Keratinocyte (primary cell): ENCODE measurements around the gene PIGU. TPM values are rescaled to one million over a fixed set of nuclear protein-coding genes. Genes with fewer than 3 reads are reported as not detected.

Source experiments
- DNase-seq: peaks from one replicate; pipeline ENCODE4 v3.0.0-alpha.2; 2011; ENCODE audit warnings: low read depth, missing footprints, low spot score
- FAIRE-seq: peaks from 2 replicates; lab custom pipeline; 2011; peaks lifted over from hg19 to GRCh38; lab: Jason Lieb, UNC
- H2AFZ ChIP-seq: 2 replicates; pipeline ENCODE4 v1.6.0; 2012; ENCODE audit warnings: low read length, control low read depth, inconsistent platforms; ENCODE audit not compliant: control insufficient read depth
- H3K27ac ChIP-seq: 2 replicates; pipeline ENCODE4 v1.5.1; 2011; ENCODE audit warnings: low read length; ENCODE audit not compliant: control insufficient read depth, insufficient read depth
- H3K27me3 ChIP-seq: 3 replicates; pipeline ENCODE4 v1.6.0; 2011; ENCODE audit warnings: low read length; ENCODE audit not compliant: control insufficient read depth, insufficient read depth; ENCODE audit errors: extremely low read depth
- H3K36me3 ChIP-seq, 2 experiments: 2 replicates in 1 of 2; 3 replicates in 1 of 2; pipeline ENCODE4 v1.5.1; 2011; ENCODE audit warnings: low read length in 2 of 2, mild to moderate bottlenecking in 1 of 2; ENCODE audit not compliant: control insufficient read depth in 2 of 2, insufficient read depth in 2 of 2; ENCODE audit errors: extremely low read depth in 1 of 2
- H3K4me1 ChIP-seq: 3 replicates; pipeline ENCODE4 v1.5.1; 2011; ENCODE audit warnings: low read length; ENCODE audit not compliant: control insufficient read depth, insufficient read depth; ENCODE audit errors: extremely low read depth
- H3K4me2 ChIP-seq: 3 replicates; pipeline ENCODE4 v1.6.0; 2011; ENCODE audit warnings: low read depth, low read length; ENCODE audit not compliant: control insufficient read depth, insufficient read depth; ENCODE audit errors: extremely low read depth
- H3K4me3 ChIP-seq, 3 experiments: fragments of 200-600 bp in 1 of 3; sonication (generic) in 1 of 3; 2 replicates in 2 of 3; 3 replicates in 1 of 3; pipeline ENCODE4 v1.5.1; 2011 to 2016; ENCODE audit warnings: low read length in 3 of 3, mild to moderate bottlenecking in 3 of 3, control low read depth in 2 of 3, inconsistent platforms in 1 of 3, low read depth in 1 of 3, mixed read lengths in 1 of 3, mixed run types in 1 of 3, moderate library complexity in 1 of 3; ENCODE audit not compliant: control insufficient read depth in 2 of 3, insufficient read depth in 2 of 3; ENCODE audit errors: extremely low read depth in 1 of 3
- H3K79me2 ChIP-seq: 2 replicates; pipeline ENCODE4 v1.6.0; 2012; ENCODE audit warnings: low read length; ENCODE audit not compliant: control insufficient read depth, insufficient read depth
- H3K9ac ChIP-seq: 3 replicates; pipeline ENCODE4 v1.6.0; 2011; ENCODE audit warnings: low read length; ENCODE audit not compliant: control insufficient read depth, insufficient read depth; ENCODE audit errors: extremely low read depth
- H3K9me1 ChIP-seq: 3 replicates; pipeline ENCODE4 v1.6.0; 2011; ENCODE audit warnings: low read length; ENCODE audit not compliant: control insufficient read depth, insufficient read depth; ENCODE audit errors: extremely low read depth
- H3K9me3 ChIP-seq: 2 replicates; pipeline ENCODE4 v1.5.1; 2012; ENCODE audit warnings: low read depth, low read length; ENCODE audit not compliant: control insufficient read depth
- H4K20me1 ChIP-seq: 3 replicates; pipeline ENCODE4 v1.6.0; 2011; ENCODE audit warnings: low read length; ENCODE audit not compliant: control insufficient read depth, insufficient read depth; ENCODE audit errors: extremely low read depth
- EZH2 ChIP-seq: IDR thresholded peaks from one replicate; pipeline ENCODE4 v1.6.1; 2012; ENCODE audit warnings: inconsistent platforms, mild to moderate bottlenecking, low read length, moderate library complexity
- dilution Hi-C: fragments of 300-500 bp; cut with MboI; formaldehyde crosslinking; loops from one replicate; pipeline ENCODE4 v1.7.0; 2020; ENCODE audit warnings: low sequenced_read_pairs; ENCODE audit not compliant: extremely low pct_ligation_motif_present
- polyA plus RNA-seq, 5 experiments: library from polyadenylated mRNA; depleted of rRNA in 3 of 5; stranded (reverse) in 3 of 5; stranded (forward) in 1 of 5; unstranded in 1 of 5; fragments of >200 nt; gene quantifications; 1 replicate in 1 of 5; 2 replicates in 3 of 5; 3 replicates in 1 of 5; pipeline versions ENCODE4 v1.2.1 to v1.2.3, GENCODE V29; 2011 to 2012; ENCODE audit warnings: missing spikeins in 2 of 5, low read depth in 1 of 5, low replicate concordance in 1 of 5
- TF ChIP-seq, protein P1 (sequence below), 3 experiments: IDR thresholded peaks in 1 of 3; conservative IDR thresholded peaks in 1 of 3; optimal IDR thresholded peaks in 1 of 3; 2 replicates in 2 of 3; 3 replicates in 1 of 3; pipeline versions ENCODE3 to v1.5.1; 2011; ENCODE audit warnings: low read length in 3 of 3, mild to moderate bottlenecking in 3 of 3, moderate library complexity in 2 of 3, control low read depth in 1 of 3, inconsistent platforms in 1 of 3; ENCODE audit not compliant: insufficient read depth in 2 of 3; ENCODE audit errors: extremely low read depth in 1 of 3

The PIGU gene
- polyA plus RNA-seq, 1 donor (not counting 4 experiments of a cell fraction or from before 2014, with no cell fraction given) = 48.0 TPM

DNA sequence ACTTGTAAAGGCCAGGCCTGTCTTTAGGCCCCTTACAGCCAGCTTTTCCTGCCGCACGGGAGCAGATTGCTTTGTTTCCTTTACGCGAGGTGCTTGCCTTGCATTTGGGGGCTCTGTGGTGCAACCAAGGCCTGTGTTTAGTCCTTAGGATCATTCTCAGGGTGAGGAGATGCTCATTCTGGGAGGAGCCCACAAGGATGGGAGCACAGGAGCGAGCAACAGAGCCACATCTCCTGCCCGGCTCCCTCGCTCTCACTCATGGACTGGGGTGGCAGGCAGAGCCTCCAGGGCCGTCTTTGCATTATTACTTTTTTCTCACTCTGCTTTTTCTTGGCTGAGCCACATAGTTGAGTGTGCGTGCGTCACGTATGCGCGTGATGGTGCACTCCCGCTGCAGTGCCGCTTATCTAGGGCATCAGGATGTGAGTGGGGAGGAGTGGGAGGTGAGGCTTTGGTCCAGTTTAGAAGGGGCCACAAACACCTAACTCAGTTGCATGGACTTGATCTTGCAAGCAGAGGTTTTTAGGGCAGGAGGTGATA, 141.5 kb downstream of the PIGU start:
- Histone ChIP-seq H3K36me3 (peaks cover 55 to 70% of the 10 kb centered on the region in 2 experiments), H3K9me3 (no peaks in the 10 kb centered on the region), H3K4me3 (no peak overlapping the region), H3K27me3 (no peaks in the 10 kb centered on the region), H4K20me1 (peaks cover 19% of the 10 kb centered on the region), H3K9me1 (peaks cover 3% of the 10 kb centered on the region), H3K9ac (no peak overlapping the region), H2AFZ (no peak overlapping the region), H3K27ac (no peak overlapping the region), H3K79me2 (peaks cover 11% of the 10 kb centered on the region), H3K4me2 (no peak overlapping the region), H3K4me1 (no peaks in the 10 kb centered on the region)
- no peak for TF ChIP-seq EZH2
- TF ChIP-seq, protein P1, sequence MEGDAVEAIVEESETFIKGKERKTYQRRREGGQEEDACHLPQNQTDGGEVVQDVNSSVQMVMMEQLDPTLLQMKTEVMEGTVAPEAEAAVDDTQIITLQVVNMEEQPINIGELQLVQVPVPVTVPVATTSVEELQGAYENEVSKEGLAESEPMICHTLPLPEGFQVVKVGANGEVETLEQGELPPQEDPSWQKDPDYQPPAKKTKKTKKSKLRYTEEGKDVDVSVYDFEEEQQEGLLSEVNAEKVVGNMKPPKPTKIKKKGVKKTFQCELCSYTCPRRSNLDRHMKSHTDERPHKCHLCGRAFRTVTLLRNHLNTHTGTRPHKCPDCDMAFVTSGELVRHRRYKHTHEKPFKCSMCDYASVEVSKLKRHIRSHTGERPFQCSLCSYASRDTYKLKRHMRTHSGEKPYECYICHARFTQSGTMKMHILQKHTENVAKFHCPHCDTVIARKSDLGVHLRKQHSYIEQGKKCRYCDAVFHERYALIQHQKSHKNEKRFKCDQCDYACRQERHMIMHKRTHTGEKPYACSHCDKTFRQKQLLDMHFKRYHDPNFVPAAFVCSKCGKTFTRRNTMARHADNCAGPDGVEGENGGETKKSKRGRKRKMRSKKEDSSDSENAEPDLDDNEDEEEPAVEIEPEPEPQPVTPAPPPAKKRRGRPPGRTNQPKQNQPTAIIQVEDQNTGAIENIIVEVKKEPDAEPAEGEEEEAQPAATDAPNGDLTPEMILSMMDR (optimal IDR thresholded peaks at IDR 0.05 in 1 of 3, IDR thresholded peaks at IDR 0.05 in 1 of 3, conservative IDR thresholded peaks at IDR 0.05 in 1 of 3; ENCODE audit: extremely low read depth in 1 of 3, insufficient read depth in 2 of 3, low read length in 3 of 3) = no peak
- dilution Hi-C loops = no loop called here
- FAIRE-seq (no peak), DNase-seq (no peak)

DNA sequence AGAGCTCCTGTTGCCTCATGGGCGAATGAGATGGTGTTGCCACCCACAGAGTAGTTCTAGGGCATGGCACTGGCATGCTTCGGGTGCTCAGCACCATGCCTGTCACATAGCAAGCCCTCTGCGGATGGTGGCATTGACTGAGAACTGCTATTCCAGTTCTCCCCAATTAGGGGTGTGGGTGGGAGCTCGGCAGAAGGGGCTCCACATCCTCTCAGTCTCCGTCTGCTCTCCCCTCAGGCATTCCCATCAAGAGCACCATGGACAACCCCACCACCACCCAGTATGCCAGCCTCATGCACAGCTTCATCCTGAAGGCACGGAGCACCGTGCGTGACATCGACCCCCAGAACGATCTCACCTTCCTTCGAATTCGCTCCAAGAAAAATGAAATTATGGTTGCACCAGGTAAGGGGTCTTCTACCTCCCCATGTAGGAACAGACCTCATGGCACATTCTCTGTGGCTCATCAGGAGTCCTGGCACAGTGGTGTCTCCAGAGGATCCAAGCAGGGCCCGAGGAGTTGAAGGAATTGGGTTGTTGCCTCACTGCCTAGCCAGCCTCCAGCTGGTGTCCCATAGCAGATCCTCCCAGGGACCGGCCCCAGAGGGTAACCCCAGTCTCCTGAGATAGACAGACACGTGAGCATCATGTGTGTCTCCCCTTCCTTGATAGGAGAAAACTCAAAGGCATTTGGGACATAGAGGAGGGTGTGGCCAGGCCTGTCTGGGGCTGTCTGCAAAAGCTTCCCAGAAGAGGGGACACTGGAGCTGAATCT, 142.3 kb downstream of the PIGU start:
- TF ChIP-seq EZH2 = no peak
- TF ChIP-seq, protein P1 (optimal IDR thresholded peaks at IDR 0.05 in 1 of 3, IDR thresholded peaks at IDR 0.05 in 1 of 3, conservative IDR thresholded peaks at IDR 0.05 in 1 of 3; ENCODE audit: extremely low read depth in 1 of 3, insufficient read depth in 2 of 3, low read length in 3 of 3) = no peak
- Histone ChIP-seq H3K9ac (no peak overlapping the region), H3K4me3 (no peak overlapping the region), H3K27ac (no peak overlapping the region), H2AFZ (no peak overlapping the region), H3K79me2 (peaks cover 12% of the 10 kb centered on the region), H3K4me1 (no peaks in the 10 kb centered on the region), H3K27me3 (no peaks in the 10 kb centered on the region), H3K4me2 (no peak overlapping the region), H3K36me3 (peaks cover 60 to 74% of the 10 kb centered on the region in 2 experiments), H4K20me1 (peaks cover 19% of the 10 kb centered on the region), H3K9me3 (no peaks in the 10 kb centered on the region), H3K9me1 (peaks cover 3% of the 10 kb centered on the region)
- dilution Hi-C loops = no loop called here
- DNase-seq = no peak
- no peak for FAIRE-seq
